ENCODE measurements around the gene HOXC4.

GRCh38 chr12:54016051-54016450, 37.6 kb upstream of the HOXC4 start:
- TF ChIP-seq ATF3 (IDR thresholded peaks at IDR 0.05; ENCODE audit: insufficient read depth, low read depth, low read length) (no peak), RXRA (IDR thresholded peaks at IDR 0.05; ENCODE audit: insufficient read depth, low read depth, low read length) (no peak), CTCF (IDR thresholded peaks at IDR 0.05; ENCODE audit: control extremely low read depth in 1 of 3, insufficient read depth in 1 of 3, low read depth in 1 of 3, low read length in 3 of 3) (no peak)

Data from H1 (cell line).